OCI-LY7 (cell line): ENCODE data around the gene ADIG.

Source experiments
- CTCF ChIP-seq: fragments of 200-600 bp; sonication (generic); conservative IDR thresholded peaks from 2 replicates; pipeline ENCODE4 v1.5.1; 2014; ENCODE audit warnings: mild to moderate bottlenecking, antibody characterized with exemption, low read length, moderate library complexity, mixed read lengths
- EZH2phosphoT487 ChIP-seq: fragments of 200-600 bp; sonication (generic); IDR thresholded peaks from 2 replicates; pipeline ENCODE4 v1.6.1; 2018; ENCODE audit warnings: low read depth, borderline replicate concordance, mild to moderate bottlenecking, mixed run types, antibody characterized with exemption, low read length, moderate library complexity, mixed read lengths

- TF ChIP-seq CTCF: no peak
- TF ChIP-seq EZH2phosphoT487: no peak
Observed at GRCh38 chr20:38573413-38573812, 7.6 kb upstream of the ADIG start.
